HFF-Myc (cell line): ENCODE results near the gene PPFIA1.

Experiments used
- DNase-seq: peaks from one replicate; pipeline ENCODE4 v3.0.0-alpha.2; 2011; ENCODE audit warnings: low read depth; ENCODE audit errors: extremely low read depth
- H3K4me3 ChIP-seq: replicated peaks from 2 replicates; pipeline ENCODE4 v1.5.1; 2011; ENCODE audit warnings: low read depth, mild to moderate bottlenecking, control low read depth, low read length
- TF ChIP-seq, protein P1 (sequence below): IDR thresholded peaks from 2 replicates; pipeline ENCODE4 v1.5.1; 2012; ENCODE audit warnings: mild to moderate bottlenecking, low read depth, low read length, control low read depth; ENCODE audit errors: missing control alignments

The PPFIA1 gene

DNA sequence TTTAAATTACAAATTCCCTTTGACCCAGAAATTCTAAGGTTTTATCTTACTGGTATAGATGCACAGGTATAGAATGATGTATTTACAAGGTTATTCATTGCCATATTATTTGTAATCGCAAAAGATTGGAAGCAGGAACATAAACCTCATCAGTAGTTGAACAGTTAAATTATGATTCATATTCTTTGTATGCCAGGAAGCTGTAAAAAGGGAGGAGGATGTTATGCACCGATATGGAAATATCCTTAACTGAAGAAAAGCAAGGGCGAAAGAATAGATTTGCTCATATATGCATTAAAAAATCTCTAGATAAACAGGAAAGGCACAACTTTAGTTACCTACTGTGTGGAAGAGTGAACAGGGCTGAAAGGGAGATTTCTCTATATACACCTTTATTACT lies 36.7 kb downstream of the PPFIA1 start:
- DNase-seq: no peak
- TF ChIP-seq, protein P1, sequence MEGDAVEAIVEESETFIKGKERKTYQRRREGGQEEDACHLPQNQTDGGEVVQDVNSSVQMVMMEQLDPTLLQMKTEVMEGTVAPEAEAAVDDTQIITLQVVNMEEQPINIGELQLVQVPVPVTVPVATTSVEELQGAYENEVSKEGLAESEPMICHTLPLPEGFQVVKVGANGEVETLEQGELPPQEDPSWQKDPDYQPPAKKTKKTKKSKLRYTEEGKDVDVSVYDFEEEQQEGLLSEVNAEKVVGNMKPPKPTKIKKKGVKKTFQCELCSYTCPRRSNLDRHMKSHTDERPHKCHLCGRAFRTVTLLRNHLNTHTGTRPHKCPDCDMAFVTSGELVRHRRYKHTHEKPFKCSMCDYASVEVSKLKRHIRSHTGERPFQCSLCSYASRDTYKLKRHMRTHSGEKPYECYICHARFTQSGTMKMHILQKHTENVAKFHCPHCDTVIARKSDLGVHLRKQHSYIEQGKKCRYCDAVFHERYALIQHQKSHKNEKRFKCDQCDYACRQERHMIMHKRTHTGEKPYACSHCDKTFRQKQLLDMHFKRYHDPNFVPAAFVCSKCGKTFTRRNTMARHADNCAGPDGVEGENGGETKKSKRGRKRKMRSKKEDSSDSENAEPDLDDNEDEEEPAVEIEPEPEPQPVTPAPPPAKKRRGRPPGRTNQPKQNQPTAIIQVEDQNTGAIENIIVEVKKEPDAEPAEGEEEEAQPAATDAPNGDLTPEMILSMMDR: no peak
- no peak overlapping the region for H3K4me3 ChIP-seq

DNA sequence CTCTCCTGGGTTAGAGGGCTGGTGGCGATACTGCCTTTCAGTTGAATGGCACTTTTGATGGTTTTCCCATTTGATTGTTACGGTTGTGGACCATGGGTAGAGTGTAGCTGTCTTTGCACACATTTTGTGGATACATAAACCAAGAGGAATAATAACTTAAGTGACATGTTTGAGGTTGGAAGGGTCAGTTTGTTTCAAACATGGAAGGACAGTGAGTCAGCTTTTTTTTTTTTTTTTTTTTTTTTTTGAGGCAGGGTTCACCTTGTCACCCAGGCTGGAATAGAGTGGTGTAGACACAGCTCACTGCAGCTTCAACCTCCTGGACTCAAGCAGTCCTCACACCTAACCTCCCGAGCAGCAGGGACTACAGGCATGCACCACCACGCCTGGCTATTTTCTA lies 41.1 kb downstream of the PPFIA1 start:
- no peak overlapping the region for H3K4me3 ChIP-seq
- DNase-seq: no peak
- TF ChIP-seq, protein P1: no peak

DNA sequence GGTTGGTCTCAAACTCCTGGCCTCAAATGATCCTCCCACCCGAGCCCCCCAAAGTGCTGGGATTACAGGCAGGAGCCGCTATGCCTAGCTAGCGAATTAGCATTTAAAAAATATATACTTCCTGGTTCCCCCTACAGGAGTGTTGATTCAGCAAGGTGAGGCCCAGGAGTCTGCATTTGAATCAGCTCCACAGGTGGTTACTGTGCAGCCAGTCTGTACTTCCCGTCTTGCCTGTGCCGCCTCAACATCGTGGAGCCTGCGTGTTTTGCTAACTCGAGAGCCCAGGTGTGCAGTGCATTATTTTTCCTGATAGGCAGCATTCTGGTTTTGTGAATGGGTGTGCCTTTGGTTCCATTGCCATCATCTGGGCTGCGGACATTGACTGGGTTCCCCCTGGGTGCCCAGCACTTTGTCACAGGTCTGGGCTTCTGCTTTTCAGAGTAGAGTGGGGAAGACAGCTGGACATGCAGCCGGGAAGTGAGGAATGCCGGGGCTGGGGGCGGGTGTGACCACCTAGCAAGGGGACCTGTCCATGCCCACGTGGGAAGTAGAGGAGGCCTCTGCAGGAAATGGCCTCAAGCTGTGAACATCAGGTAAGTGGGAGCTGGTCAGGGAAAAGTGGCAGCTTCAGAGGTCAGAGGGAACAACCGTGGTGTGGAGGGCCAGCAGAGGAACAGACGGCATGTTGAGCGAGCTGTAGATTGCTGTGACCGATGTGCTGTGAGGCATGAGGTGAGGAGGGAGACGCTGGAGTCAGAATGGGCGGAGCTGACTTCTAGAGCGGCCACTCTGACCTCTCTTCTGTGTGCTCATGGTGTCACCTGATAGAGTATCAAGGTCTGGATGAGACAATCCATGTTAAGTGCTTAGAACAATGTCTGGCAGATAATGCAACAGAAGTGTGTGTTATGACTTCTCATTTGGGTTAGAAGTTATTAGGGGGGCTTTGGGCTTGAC lies 42.2 kb downstream of the PPFIA1 start:
- H3K4me3 ChIP-seq: no peak overlapping the region
- no peak for DNase-seq
- TF ChIP-seq, protein P1: no peak

DNA sequence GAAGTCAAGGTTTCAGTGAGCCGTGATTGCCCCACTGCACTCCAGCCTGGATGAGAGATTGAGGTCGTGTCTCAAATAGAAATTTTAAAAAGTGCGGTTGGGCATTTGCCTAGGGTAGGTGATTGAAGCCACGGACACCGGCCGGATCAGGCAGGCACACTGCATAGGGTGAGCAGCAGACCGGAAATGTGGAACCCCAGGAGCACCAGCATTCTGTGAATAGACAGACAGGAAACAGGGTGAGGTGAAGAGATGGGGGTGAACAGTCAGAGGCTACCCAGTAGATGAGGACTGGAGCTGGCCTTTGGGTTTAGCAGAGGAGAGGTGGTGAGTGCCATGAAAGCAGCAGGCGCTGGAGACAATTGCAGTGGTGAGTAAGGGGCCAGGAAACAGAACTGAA lies 43.5 kb downstream of the PPFIA1 start:
- TF ChIP-seq, protein P1: no peak

DNA sequence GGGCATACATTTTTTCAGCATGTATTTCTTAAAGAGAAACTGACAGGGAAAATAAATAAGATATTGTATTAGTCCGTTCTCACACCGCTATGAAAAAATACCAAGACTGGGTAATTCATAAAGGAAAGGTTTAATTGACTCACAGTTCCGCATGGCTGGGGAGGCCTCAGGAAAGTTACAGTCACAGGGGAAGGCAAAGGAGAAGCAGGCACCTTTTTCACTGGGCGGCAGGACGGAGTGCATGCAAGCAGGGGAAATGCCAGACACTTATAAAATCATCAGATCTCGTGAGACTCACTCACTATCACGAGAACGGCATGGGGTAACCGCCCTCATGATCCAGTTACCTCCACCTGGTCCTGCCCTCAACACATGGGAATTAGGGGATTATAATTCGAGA lies 44.2 kb downstream of the PPFIA1 start:
- DNase-seq: no peak
- TF ChIP-seq, protein P1: no peak
- no peak overlapping the region for H3K4me3 ChIP-seq

More for the DNA sequence above, 43.5 kb downstream of the PPFIA1 start:
- no peak overlapping the region for H3K4me3 ChIP-seq
- DNase-seq: no peak

DNA sequence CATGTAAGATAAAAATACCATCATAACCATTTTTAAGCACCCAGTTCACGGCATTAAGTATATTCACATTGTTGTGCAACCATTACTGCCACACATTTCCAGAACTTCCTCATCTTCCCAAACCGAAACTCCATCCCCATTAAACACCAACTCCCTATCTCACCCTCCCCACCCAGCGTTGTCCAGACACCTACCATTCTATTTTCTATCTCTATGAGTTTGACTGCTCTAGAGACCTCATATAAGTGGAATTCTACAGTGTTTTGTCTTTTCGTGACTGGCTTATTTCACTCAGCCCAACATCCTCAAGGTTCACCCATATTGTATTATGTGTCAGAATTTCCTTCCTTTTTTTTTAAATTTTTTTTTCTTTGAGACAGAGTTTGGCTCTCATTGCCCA lies 45.2 kb downstream of the PPFIA1 start:
- DNase-seq: no peak
- TF ChIP-seq, protein P1: no peak
- H3K4me3 ChIP-seq: no peak overlapping the region
